GM19324 (cell line): ENCODE data around the gene TUBB3.
"Not testable (repeated sequence)": the region's sequence is repeated elsewhere in the genome, so short reads cannot be mapped to it uniquely, and the experiment has no call there.

ENCODE experiments used
- ATAC-seq: cut with Tn5 transposase; IDR thresholded peaks from one replicate; pipeline ENCODE4 v1.9.1; 2021; ENCODE audit warnings: mild to moderate bottlenecking, moderate library complexity; ENCODE audit not compliant: unreplicated experiment, low FRiP score

Gene TUBB3

GRCh38 chr16:89922884-89923639 lies at the start of gene TUBB3:
Gene TUBB3, plus strand, starts transcription at chr16:89923342. Its CDS starts 60 bp downstream, at chr16:89923402.
- ATAC-seq = no peak

GRCh38 chr16:89873972-89874689 lies 49.0 kb upstream of the TUBB3 start:
- ATAC-seq = peak; percentile 73

DNA sequence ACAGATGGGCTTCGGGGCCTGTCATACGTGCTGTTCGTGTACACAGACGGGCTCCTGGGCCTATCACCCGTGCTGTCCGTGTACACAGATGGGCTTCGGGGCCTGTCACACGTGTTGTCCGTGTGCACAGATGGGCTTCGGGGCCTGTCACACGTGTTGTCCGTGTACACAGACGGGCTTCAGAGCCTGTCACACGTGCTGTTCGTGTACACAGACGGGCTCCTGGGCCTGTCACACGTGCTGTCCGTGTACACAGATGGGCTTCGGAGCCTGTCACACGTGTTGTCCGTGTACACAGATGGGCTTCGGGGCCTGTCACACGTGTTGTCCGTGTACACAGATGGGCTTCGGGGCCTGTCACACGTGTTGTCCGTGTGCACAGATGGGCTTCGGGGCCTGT lies 44.0 kb upstream of the TUBB3 start:
- not testable (repeated sequence) for ATAC-seq

- ATAC-seq = no peak
Observed at GRCh38 chr16:89880477-89881367, 42.4 kb upstream of the TUBB3 start.

DNA sequence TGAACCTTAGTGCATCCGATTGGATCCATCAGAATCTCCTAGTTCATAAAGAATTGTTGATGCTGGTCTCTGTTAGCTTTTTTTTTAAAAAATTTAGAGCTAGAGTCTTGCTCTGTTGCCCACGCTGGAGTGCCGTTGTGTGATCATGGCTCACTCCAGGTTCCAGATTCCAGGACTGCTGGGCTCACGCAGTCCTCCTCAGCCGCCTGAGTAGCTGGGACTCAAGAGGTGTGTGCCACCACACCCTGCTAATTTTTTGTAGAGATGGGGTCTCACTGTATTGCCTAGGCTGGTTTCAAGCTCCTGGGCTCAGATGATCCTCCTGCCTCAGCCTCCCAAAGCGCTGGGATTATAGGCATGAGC lies 41.8 kb upstream of the TUBB3 start:
- ATAC-seq = no peak

GRCh38 chr16:89883346-89884040 lies 39.6 kb upstream of the TUBB3 start:
- ATAC-seq = no peak

GRCh38 chr16:89884041-89884421 lies 39.1 kb upstream of the TUBB3 start:
- ATAC-seq = no peak

GRCh38 chr16:89887243-89887642 lies 35.9 kb upstream of the TUBB3 start:
- ATAC-seq = no peak

DNA sequence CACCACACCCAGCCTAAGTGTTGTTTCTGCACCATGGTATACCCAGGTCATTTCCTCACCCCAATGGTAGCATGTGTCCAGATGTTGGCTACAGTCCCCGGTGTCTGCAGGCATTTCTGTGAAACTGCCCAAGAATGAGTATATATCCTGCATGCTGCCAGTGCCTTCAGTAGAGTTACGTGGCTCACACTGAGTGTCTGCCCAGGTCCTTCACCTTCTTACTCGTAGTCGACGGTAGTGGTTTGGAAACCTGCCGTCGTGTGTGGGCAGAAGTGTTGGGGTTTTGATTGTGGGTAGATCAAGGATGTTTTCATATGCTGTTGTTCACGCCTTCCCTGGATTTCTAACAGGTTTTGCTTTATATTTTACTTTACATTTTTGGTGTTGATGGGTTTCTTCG lies 32.9 kb upstream of the TUBB3 start:
- ATAC-seq = no peak

GRCh38 chr16:89890886-89891657 lies 32.1 kb upstream of the TUBB3 start:
- ATAC-seq = no peak

- no peak for ATAC-seq
Observed at GRCh38 chr16:89892055-89892630, 31.0 kb upstream of the TUBB3 start.

- no peak for ATAC-seq
Observed at GRCh38 chr16:89892635-89893034, 30.5 kb upstream of the TUBB3 start.

DNA sequence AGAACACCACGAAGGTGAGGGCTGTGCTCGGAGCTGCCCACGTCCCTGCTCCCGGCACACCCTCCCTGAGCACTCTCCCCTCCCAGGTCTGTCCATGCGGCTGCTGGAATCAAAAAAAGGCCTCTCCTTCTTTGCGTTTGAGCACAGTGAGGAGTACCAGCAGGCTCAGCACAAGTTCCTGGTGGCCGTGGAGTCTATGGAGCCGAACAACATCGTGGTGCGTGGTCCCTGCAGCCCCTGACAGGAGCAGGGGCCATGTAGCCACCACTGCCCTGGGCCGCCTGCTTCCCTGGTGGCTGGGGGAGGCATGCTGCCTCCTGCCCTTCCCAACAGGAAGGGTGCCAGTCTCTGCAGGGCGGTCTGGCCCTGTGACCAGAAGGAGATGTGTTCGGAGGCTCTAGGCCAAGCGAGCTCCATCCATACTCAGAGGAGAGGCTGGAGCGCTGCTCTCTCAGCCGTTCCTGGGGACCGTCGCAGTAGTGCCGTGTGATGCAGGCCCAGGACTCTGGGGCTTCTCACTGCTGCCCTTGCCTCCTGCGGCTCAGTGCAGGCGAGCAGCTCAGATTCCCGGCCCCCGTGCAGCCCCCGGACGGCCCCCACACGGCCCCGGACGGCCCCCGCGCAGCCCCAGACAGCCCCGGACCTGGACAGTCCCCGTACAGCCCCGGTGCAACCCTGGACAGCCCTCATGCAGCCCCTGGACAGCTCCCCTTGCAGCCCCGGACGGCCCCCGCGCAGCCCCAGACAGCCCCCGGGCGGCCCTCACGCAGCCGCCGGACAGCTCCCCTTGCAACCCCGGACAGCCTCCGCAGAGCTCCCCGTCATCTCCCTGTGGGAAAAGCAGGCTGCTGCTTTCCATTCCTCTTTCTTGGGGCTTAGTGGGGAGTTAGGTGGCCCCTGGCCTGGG lies 29.2 kb upstream of the TUBB3 start:
- ATAC-seq = no peak

GRCh38 chr16:89895482-89896250 lies 27.5 kb upstream of the TUBB3 start:
- no peak for ATAC-seq

DNA sequence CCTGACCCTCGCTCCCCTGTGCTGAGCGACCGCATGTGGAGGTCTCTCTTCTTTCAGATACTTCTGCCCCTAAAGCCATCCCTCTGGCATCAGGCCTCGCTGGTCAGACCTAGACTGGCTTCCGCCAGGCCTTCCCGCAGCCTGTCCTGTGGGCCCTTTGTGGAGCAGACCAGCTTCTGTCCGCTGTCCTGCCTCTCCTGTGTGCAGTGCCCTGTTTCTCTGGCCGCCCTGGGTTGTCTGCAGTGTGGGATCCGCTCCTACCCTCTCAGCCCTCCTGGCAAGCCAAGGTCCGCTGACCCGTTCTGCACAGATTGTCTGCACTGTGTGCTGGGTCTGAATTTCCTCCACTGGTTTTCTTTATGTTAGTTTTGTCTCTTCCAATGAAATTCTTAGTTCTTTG lies 25.9 kb upstream of the TUBB3 start:
- no peak for ATAC-seq

DNA sequence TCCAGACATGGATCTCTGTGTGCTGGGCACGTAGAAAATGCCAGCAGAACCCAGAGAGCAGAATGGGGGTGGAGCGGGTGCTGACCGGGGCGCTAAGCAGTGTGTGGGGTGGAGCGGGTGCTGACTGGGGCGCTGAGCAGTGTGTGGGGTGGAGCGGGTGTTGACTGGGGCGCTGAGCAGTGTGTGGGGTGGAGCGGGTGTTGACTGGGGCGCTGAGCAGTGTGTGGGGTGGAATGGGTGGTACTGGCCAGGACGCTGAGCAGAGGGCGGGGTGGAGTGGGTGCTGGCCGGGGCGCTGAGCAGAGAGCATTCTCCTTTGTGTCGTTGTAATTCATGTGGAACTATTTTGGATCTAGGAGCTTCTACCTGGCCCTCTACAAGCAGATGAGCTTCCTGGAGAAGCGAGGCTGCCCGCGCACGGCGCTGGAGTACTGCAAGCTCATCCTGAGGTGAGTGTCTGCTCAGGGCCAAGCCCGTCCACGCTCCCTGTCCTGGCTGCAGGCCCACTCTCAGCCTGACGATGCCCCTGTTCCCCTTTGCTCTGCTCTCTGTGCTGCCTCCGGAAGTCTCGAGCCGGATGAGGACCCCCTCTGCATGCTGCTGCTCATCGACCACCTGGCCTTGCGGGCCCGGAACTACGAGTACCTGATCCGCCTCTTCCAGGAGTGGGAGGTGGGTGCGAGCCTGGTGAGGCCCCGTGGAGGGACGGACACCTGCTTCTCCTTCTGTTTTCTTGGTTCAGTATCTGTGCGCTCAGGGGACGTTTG lies 24.8 kb upstream of the TUBB3 start:
- no peak for ATAC-seq

DNA sequence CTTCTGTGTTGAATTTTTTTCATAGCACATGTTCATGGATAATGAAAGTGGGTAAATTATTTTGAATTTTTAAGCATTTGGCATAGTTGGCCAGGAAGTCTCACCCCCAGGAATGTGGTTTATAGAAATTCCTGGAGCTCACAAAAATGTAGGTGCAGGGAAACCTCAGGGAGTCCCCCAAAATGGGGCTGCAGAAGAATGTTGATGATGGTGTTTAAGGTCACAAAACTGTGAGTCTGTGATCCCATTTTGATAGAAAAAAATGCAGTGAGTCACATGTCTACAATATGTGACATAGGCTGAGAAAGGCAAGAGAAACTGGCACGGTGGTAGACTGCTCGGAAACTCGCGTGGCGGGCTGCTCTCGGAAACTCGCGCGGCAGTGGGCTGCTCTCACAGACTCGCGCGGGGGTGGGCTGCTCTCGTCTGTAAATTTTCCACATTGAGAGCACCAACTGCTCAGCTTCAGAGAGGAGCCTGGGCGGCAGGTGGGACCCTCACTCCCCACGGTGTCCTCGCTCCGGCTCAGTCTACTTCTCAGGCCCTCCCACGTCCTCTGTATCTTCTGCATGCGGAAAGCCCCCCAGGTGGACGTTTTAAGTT lies 23.2 kb upstream of the TUBB3 start:
- ATAC-seq = no peak
